K562 (cell line): ENCODE data around the gene VPS4B. TPM values are rescaled to one million over a fixed set of nuclear protein-coding genes. Genes with fewer than 3 reads are reported as not detected.

Experiments used
- CBX8 ChIP-seq: fragments of 200-600 bp; sonication (generic); IDR thresholded peaks from 2 replicates; pipeline ENCODE4 v1.6.1; 2012; ENCODE audit warnings: borderline replicate concordance, mixed run types, low read depth, mild to moderate bottlenecking, moderate library complexity, mixed read lengths, low read length, control low read depth, inconsistent platforms; ENCODE audit not compliant: poor library complexity, severe bottlenecking; ENCODE audit errors: extremely low read depth
- ESRRA ChIP-seq: fragments of 450-650 bp; IDR thresholded peaks from 2 replicates; pipeline ENCODE4 v1.6.1; 2014; ENCODE audit warnings: low read depth, mild to moderate bottlenecking, moderate library complexity, borderline replicate concordance
- MAFF ChIP-seq: IDR thresholded peaks from 2 replicates; pipeline ENCODE4 v1.6.1; 2012; ENCODE audit warnings: low read length, improper control_type of control experiment
- MTF1 ChIP-seq: fragments of 250-450 bp; sonication (Bioruptor Pico); IDR thresholded peaks from 2 replicates; pipeline ENCODE4 v1.9.0; 2021; ENCODE audit warnings: moderate library complexity, mild to moderate bottlenecking, inconsistent platforms, borderline replicate concordance
- NFRKB ChIP-seq: fragments of 450-650 bp; IDR thresholded peaks from 2 replicates; pipeline ENCODE4 v1.6.1; 2016; ENCODE audit warnings: low read depth
- RHOXF2B ChIP-seq: fragments of 250-450 bp; sonication (Bioruptor Pico); conservative IDR thresholded peaks from 2 replicates; pipeline ENCODE4 v1.5.1; 2021
- ZC3H4 ChIP-seq: sonication (generic); formaldehyde crosslinking; IDR thresholded peaks from 2 replicates; pipeline ENCODE4 v1.9.0; 2021; ENCODE audit warnings: missing genetic modification reagents, borderline replicate concordance
- ZNF316 ChIP-seq: fragments of 450-650 bp; IDR thresholded peaks from 2 replicates; pipeline ENCODE4 v1.6.1; 2016
- ZNF764 ChIP-seq: fragments of 250-450 bp; sonication (Bioruptor Pico); IDR thresholded peaks from 2 replicates; pipeline ENCODE4 v1.4.0; 2020; ENCODE audit warnings: low read depth, mild to moderate bottlenecking, moderate library complexity
- polyA plus RNA-seq, 8 experiments: library from polyadenylated mRNA; depleted of rRNA in 4 of 8; stranded (reverse) in 5 of 8; unstranded in 3 of 8; fragments of >200 nt; fragmentation: Nextera tagmentation in 2 of 8; fragmentation: Illumina TruSeq in 1 of 8; extraction: Ambion mirVana in 2 of 8; extraction: Trizol in 1 of 8; gene quantifications; 2 replicates each; pipeline versions ENCODE4 v1.2.1 to v1.2.3, GENCODE V29; 2011 to 2014; ENCODE audit warnings: inconsistent platforms in 1 of 8, missing spikeins in 1 of 8
- total RNA-seq, 7 experiments: library from RNA; depleted of rRNA in 6 of 7; stranded (reverse); fragments of >200 nt in 6 of 7; fragmentation: Illumina TruSeq in 2 of 7; extraction: Trizol in 2 of 7; gene quantifications; 2 replicates each; pipeline versions ENCODE4 v1.2.1 to v1.2.3, GENCODE V29; 2011 to 2021; ENCODE audit warnings: low replicate concordance in 1 of 7
- TF ChIP-seq, protein P1 (sequence below), 2 experiments: fragments of 450-650 bp in 1 of 2; sonication (generic) in 1 of 2; formaldehyde crosslinking in 1 of 2; IDR thresholded peaks; 2 replicates each; pipeline versions ENCODE4 v1.7.1 to v1.9.0; 2016 to 2022; ENCODE audit warnings: inconsistent platforms in 1 of 2, mild to moderate bottlenecking in 1 of 2, missing genetic modification reagents in 1 of 2
- TF ChIP-seq, protein P2 (sequence below): fragments of 250-450 bp; sonication (Bioruptor Pico); IDR thresholded peaks from 2 replicates; pipeline ENCODE4 v1.4.0; 2020; ENCODE audit warnings: mild to moderate bottlenecking
- TF ChIP-seq, protein P3 (sequence below): fragments of 250-450 bp; sonication (Bioruptor Pico); IDR thresholded peaks from 2 replicates; pipeline ENCODE4 v1.4.0; 2020

The VPS4B gene
- total and polyA plus RNA-seq, 9 of the 15 experiments (the other 6 are each of a cell fraction or from before 2014, with no cell fraction given), result 7.3 to 16.4 (median 10.4) TPM

- TF ChIP-seq, protein P1, sequence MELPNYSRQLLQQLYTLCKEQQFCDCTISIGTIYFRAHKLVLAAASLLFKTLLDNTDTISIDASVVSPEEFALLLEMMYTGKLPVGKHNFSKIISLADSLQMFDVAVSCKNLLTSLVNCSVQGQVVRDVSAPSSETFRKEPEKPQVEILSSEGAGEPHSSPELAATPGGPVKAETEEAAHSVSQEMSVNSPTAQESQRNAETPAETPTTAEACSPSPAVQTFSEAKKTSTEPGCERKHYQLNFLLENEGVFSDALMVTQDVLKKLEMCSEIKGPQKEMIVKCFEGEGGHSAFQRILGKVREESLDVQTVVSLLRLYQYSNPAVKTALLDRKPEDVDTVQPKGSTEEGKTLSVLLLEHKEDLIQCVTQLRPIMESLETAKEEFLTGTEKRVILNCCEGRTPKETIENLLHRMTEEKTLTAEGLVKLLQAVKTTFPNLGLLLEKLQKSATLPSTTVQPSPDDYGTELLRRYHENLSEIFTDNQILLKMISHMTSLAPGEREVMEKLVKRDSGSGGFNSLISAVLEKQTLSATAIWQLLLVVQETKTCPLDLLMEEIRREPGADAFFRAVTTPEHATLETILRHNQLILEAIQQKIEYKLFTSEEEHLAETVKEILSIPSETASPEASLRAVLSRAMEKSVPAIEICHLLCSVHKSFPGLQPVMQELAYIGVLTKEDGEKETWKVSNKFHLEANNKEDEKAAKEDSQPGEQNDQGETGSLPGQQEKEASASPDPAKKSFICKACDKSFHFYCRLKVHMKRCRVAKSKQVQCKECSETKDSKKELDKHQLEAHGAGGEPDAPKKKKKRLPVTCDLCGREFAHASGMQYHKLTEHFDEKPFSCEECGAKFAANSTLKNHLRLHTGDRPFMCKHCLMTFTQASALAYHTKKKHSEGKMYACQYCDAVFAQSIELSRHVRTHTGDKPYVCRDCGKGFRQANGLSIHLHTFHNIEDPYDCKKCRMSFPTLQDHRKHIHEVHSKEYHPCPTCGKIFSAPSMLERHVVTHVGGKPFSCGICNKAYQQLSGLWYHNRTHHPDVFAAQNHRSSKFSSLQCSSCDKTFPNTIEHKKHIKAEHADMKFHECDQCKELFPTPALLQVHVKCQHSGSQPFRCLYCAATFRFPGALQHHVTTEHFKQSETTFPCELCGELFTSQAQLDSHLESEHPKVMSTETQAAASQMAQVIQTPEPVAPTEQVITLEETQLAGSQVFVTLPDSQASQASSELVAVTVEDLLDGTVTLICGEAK (IDR thresholded peaks at IDR 0.05), result no peak
- TF ChIP-seq, protein P1 (CRISPR knock-in tag; IDR thresholded peaks at IDR 0.05), result no peak
- TF ChIP-seq MTF1 (no peak), ZNF316 (no peak), ZNF764 (CRISPR knock-in tag) (no peak), MAFF (no peak), CBX8 (no peak), RHOXF2B (no peak), ESRRA (0 out of 2 replicates have a peak, but pooled peaks have one; percentile 8), ZC3H4 (CRISPR knock-in tag) (no peak), NFRKB (peak; percentile 66; the same call in 1 of the 2 replicates)
- TF ChIP-seq, protein P2, sequence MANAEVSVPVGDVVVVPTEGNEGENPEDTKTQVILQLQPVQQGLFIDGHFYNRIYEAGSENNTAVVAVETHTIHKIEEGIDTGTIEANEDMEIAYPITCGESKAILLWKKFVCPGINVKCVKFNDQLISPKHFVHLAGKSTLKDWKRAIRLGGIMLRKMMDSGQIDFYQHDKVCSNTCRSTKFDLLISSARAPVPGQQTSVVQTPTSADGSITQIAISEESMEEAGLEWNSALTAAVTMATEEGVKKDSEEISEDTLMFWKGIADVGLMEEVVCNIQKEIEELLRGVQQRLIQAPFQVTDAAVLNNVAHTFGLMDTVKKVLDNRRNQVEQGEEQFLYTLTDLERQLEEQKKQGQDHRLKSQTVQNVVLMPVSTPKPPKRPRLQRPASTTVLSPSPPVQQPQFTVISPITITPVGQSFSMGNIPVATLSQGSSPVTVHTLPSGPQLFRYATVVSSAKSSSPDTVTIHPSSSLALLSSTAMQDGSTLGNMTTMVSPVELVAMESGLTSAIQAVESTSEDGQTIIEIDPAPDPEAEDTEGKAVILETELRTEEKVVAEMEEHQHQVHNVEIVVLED (CRISPR knock-in tag), result no peak
- TF ChIP-seq, protein P3, sequence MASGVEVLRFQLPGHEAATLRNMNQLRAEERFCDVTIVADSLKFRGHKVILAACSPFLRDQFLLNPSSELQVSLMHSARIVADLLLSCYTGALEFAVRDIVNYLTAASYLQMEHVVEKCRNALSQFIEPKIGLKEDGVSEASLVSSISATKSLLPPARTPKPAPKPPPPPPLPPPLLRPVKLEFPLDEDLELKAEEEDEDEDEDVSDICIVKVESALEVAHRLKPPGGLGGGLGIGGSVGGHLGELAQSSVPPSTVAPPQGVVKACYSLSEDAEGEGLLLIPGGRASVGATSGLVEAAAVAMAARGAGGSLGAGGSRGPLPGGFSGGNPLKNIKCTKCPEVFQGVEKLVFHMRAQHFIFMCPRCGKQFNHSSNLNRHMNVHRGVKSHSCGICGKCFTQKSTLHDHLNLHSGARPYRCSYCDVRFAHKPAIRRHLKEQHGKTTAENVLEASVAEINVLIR (CRISPR knock-in tag), result no peak
These were observed 608 bp upstream of the VPS4B start (continued) for GRCh38 chr18:63422864-63423304.
